Measurements from ENCODE around the gene ATP1A3.

The ATP1A3 gene

GRCh38 chr19:41932259-41932719 lies 61.7 kb downstream of the ATP1A3 start:
- no peak for DNase-seq (ENCODE audit: low read depth)
- TF ChIP-seq CTCF (IDR thresholded peaks at IDR 0.05; ENCODE audit: control insufficient read depth, extremely low read depth, insufficient read depth), result no peak
- H3K4me3 ChIP-seq (ENCODE audit: low read depth, low read length), result no peak overlapping the region

GRCh38 chr19:41930926-41931592 lies 63.0 kb downstream of the ATP1A3 start:
- DNase-seq (ENCODE audit: low read depth), result no peak
- no peak overlapping the region for H3K4me3 ChIP-seq (ENCODE audit: low read depth, low read length)
- TF ChIP-seq CTCF (IDR thresholded peaks at IDR 0.05; ENCODE audit: control insufficient read depth, extremely low read depth, insufficient read depth), result 0 out of 2 replicates have a peak, but pooled peaks have one; percentile 10

GRCh38 chr19:41930322-41930722 lies 63.7 kb downstream of the ATP1A3 start:
- DNase-seq (ENCODE audit: low read depth), result no peak
- H3K4me3 ChIP-seq (ENCODE audit: low read depth, low read length), result no peak overlapping the region
- TF ChIP-seq CTCF (IDR thresholded peaks at IDR 0.05; ENCODE audit: control insufficient read depth, extremely low read depth, insufficient read depth), result no peak

GRCh38 chr19:41929536-41930071 lies 64.4 kb downstream of the ATP1A3 start:
- DNase-seq (ENCODE audit: low read depth), result no peak
- TF ChIP-seq CTCF (IDR thresholded peaks at IDR 0.05; ENCODE audit: control insufficient read depth, extremely low read depth, insufficient read depth), result no peak
- H3K4me3 ChIP-seq (ENCODE audit: low read depth, low read length), result no peak overlapping the region

- no peak for DNase-seq (ENCODE audit: low read depth)
- no peak overlapping the region for H3K4me3 ChIP-seq (ENCODE audit: low read depth, low read length)
- TF ChIP-seq CTCF (IDR thresholded peaks at IDR 0.05; ENCODE audit: control insufficient read depth, extremely low read depth, insufficient read depth), result no peak
Observed at GRCh38 chr19:41928754-41929535, 65.1 kb downstream of the ATP1A3 start.

- TF ChIP-seq CTCF (IDR thresholded peaks at IDR 0.05; ENCODE audit: control insufficient read depth, extremely low read depth, insufficient read depth), result no peak
- H3K4me3 ChIP-seq (ENCODE audit: low read depth, low read length), result no peak within 1 kb of the TSS
- no peak for DNase-seq (ENCODE audit: low read depth)
Observed at GRCh38 chr19:41928221-41928683, 65.8 kb downstream of the ATP1A3 start, which contains the start of gene ERFL. TSS of gene ERFL (minus strand) at chr19:41928449. CDS start at chr19:41912919, 15,530 bp downstream.
